ENCODE results near the gene SUPT3H. TPM values are rescaled to one million over a fixed set of nuclear protein-coding genes. Genes with fewer than 3 reads are reported as not detected.

Gene SUPT3H
- total and polyA plus RNA-seq, 2 of the 8 experiments (the other 6 are each of a cell fraction or from before 2014, with no cell fraction given), result 18.8 to 23.0 TPM

DNA sequence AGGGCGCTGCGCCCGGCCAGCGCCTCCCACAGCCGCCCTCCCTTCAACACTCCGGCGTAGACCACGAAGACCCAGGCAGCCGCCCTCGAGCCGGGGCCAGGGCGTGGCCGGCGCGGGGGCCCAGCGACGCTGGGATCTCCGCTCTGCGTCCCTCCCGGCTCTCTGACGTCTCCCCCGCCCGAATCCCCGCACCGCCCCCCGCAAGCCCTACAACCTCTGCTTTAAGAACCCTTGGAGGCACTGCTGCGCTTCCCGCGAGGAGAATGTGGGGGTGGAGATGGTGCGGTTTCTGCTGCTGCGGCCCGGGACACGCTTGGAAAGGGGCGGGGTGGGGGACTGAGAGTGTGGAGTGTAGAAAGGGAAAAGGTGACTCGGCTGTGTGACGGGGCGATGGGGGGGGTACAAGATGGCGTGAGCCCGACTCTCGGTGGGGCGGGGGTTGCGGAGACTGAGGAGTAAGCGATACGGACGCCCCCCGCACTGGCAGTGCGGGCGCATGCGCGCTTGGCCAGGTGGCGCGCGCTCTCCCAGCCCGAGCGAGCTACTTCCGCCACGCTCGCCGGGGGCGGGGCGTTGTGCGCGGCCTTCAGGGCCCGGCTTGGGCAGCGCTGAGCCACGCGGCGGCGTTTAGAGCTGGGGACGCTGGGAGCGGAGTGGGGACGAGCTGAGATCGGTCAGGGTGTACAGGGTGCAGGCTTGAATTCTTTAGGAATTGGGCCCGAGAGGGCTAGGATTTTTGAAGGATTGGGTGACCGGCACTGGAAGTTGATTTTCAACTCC, at the start of gene SUPT3H (continued):
- TF ChIP-seq, protein P1, sequence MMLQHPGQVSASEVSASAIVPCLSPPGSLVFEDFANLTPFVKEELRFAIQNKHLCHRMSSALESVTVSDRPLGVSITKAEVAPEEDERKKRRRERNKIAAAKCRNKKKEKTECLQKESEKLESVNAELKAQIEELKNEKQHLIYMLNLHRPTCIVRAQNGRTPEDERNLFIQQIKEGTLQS (IDR thresholded peaks at IDR 0.05; ENCODE audit: insufficient read depth, low read depth, low read length), result no peak
- TF ChIP-seq JUN (IDR thresholded peaks at IDR 0.05; ENCODE audit: low read depth, low read length) (no peak), GTF2F1 (IDR thresholded peaks at IDR 0.05; ENCODE audit: borderline replicate concordance, low read depth, low read length) (no peak), SP4 (IDR thresholded peaks at IDR 0.05; ENCODE audit: low read length) (0 out of 2 replicates have a peak, but pooled peaks have one; percentile 29), HDAC2 (IDR thresholded peaks at IDR 0.05; ENCODE audit: borderline replicate concordance in 1 of 2, low read depth in 2 of 2, low read length in 2 of 2) (no peak), SUZ12 (IDR thresholded peaks at IDR 0.05; ENCODE audit: low read length) (no peak), MAFK (IDR thresholded peaks at IDR 0.05; ENCODE audit: low read depth, low read length) (no peak), RBBP5 (IDR thresholded peaks at IDR 0.05; ENCODE audit: borderline replicate concordance, low read depth, low read length) (no peak; the same call in 1 of the 2 replicates), HDAC6 (IDR thresholded peaks at IDR 0.05; ENCODE audit: low read depth, low read length) (no peak), NANOG (IDR thresholded peaks at IDR 0.05; ENCODE audit: insufficient read depth, low read depth, low read length, poor library complexity, severe bottlenecking) (no peak), RFX5 (IDR thresholded peaks at IDR 0.05; ENCODE audit: borderline replicate concordance, low read depth, low read length) (no peak), CTBP2 (IDR thresholded peaks at IDR 0.05; ENCODE audit: borderline replicate concordance, insufficient read depth, insufficient read length, low read length) (no peak), TBP (IDR thresholded peaks at IDR 0.05; ENCODE audit: low read depth, low read length) (peak; percentile 77), EGR1 (IDR thresholded peaks at IDR 0.05; ENCODE audit: borderline replicate concordance, low read depth, low read length) (peak; percentile 12; the same call in 1 of the 2 replicates), ASH2L (IDR thresholded peaks at IDR 0.05; ENCODE audit: low read length) (peak; percentile 70), RAD21 (IDR thresholded peaks at IDR 0.05 in 1 of 2, conservative IDR thresholded peaks at IDR 0.05 in 1 of 2; ENCODE audit: low read depth in 2 of 2, low read length in 2 of 2) (peak; percentile 3 to 9; a peak in 1 of 4 replicates), POLR2A (IDR thresholded peaks at IDR 0.05; ENCODE audit: control extremely low read depth in 1 of 2, low read depth in 2 of 2, low read length in 2 of 2) (peak; percentile 61 to 76; a peak in 2 of 3 replicates), KDM4A (IDR thresholded peaks at IDR 0.05; ENCODE audit: low read depth, low read length, severe bottlenecking) (peak; percentile 59), POU5F1 (IDR thresholded peaks at IDR 0.05; ENCODE audit: low read depth, low read length) (no peak), SAP30 (IDR thresholded peaks at IDR 0.05; ENCODE audit: insufficient read depth, insufficient replicate concordance, low read length) (no peak), EZH2 (IDR thresholded peaks at IDR 0.05; ENCODE audit: low read depth, low read length, severe bottlenecking) (no peak), SRF (IDR thresholded peaks at IDR 0.05; ENCODE audit: low read depth, low read length) (no peak)
